H1 (cell line): ENCODE data around the gene TM4SF18. TPM values are rescaled to one million over a fixed set of nuclear protein-coding genes. Genes with fewer than 3 reads are reported as not detected.

Experiments
- CTCF ChIA-PET: fragments of 300-600 bp; sonication (Branson Sonifier 250); formaldehyde crosslinking; loops from one replicate; lab custom pipeline; 2021; ENCODE audit not compliant: partially characterized antibody; lab: Charles Lee
- POLR2A ChIA-PET: fragments of 300-600 bp; sonication (Branson Sonifier 250); formaldehyde crosslinking; loops from one replicate; lab custom pipeline; 2021; ENCODE audit warnings: inconsistent platforms; ENCODE audit not compliant: partially characterized antibody; lab: Charles Lee
- DNase-seq, 2 experiments: peaks; one replicate each; pipeline versions ENCODE4 v3.0.0 to v3.0.0-alpha.2; 2010 to 2022; ENCODE audit warnings: low spot score in 2 of 2, low read depth in 1 of 2, mixed read lengths in 1 of 2
- FAIRE-seq: peaks from 2 replicates; lab custom pipeline; 2011; peaks lifted over from hg19 to GRCh38; lab: Jason Lieb, UNC
- H2AFZ ChIP-seq: 2 replicates; pipeline ENCODE4 v1.8.1; 2012; ENCODE audit warnings: low read length, inconsistent platforms
- H2AK5ac ChIP-seq: 2 replicates; pipeline ENCODE4 v1.6.1; 2013; ENCODE audit warnings: low read depth, low read length
- H2BK120ac ChIP-seq: replicated peaks from 2 replicates; pipeline ENCODE3; 2013; ENCODE audit warnings: low read depth, low read length, inconsistent platforms
- H2BK12ac ChIP-seq: 2 replicates; pipeline ENCODE4 v1.6.1; 2013; ENCODE audit warnings: low read depth, low read length
- H2BK15ac ChIP-seq: 2 replicates; pipeline ENCODE4 v1.6.1; 2013; ENCODE audit warnings: low read length
- H2BK20ac ChIP-seq: 2 replicates; pipeline ENCODE4 v1.6.1; 2013; ENCODE audit warnings: low read length
- H2BK5ac ChIP-seq: 2 replicates; pipeline ENCODE4 v1.6.1; 2013; ENCODE audit warnings: low read depth, low read length
- H3K14ac ChIP-seq: 2 replicates; pipeline ENCODE4 v1.6.1; 2013; ENCODE audit warnings: inconsistent platforms; ENCODE audit not compliant: insufficient read length
- H3K18ac ChIP-seq: 2 replicates; pipeline ENCODE4 v1.6.1; 2013; ENCODE audit warnings: low read length; ENCODE audit errors: extremely low read depth
- H3K23ac ChIP-seq: 2 replicates; pipeline ENCODE4 v1.6.1; 2013; ENCODE audit warnings: inconsistent platforms; ENCODE audit not compliant: insufficient read length
- H3K23me2 ChIP-seq: 2 replicates; pipeline ENCODE4 v1.6.1; 2013; ENCODE audit warnings: low read depth, low read length
- H3K27ac ChIP-seq: 2 replicates; pipeline ENCODE4 v1.6.1; 2011; ENCODE audit warnings: low read depth, low read length, inconsistent platforms
- H3K27me3 ChIP-seq, 4 experiments: replicated peaks in 1 of 4; 1 replicate in 1 of 4; 2 replicates in 3 of 4; pipeline versions ENCODE4 v1.6.1 to v1.8.1; 2011 to 2013; ENCODE audit warnings: low read length in 3 of 4, mild to moderate bottlenecking in 3 of 4, inconsistent platforms in 2 of 4, mixed read lengths in 2 of 4, moderate library complexity in 1 of 4; ENCODE audit not compliant: control insufficient read depth in 3 of 4, insufficient read depth in 3 of 4; ENCODE audit errors: extremely low read depth in 1 of 4
- H3K36me3 ChIP-seq, 4 experiments: 2 replicates each; pipeline versions ENCODE4 v1.6.1 to v1.8.1; 2011 to 2013; ENCODE audit warnings: mild to moderate bottlenecking in 4 of 4, low read length in 3 of 4, moderate library complexity in 2 of 4, control low read depth in 1 of 4, inconsistent platforms in 1 of 4; ENCODE audit not compliant: insufficient read depth in 4 of 4, control insufficient read depth in 2 of 4
- H3K4ac ChIP-seq: replicated peaks from 2 replicates; pipeline ENCODE3; 2013; ENCODE audit warnings: low read length, low read depth, mixed read lengths, inconsistent platforms; ENCODE audit not compliant: insufficient read length
- H3K4me1 ChIP-seq, 4 experiments: replicated peaks in 1 of 4; 1 replicate in 1 of 4; 2 replicates in 3 of 4; pipeline versions ENCODE4 v1.6.1 to v1.8.1; 2011 to 2013; ENCODE audit warnings: low read length in 3 of 4, inconsistent platforms in 2 of 4, mixed read lengths in 1 of 4; ENCODE audit not compliant: insufficient read depth in 4 of 4, control insufficient read depth in 3 of 4
- H3K4me2 ChIP-seq, 2 experiments: 2 replicates each; pipeline versions ENCODE4 v1.6.1 to v1.8.1; 2011 to 2013; ENCODE audit warnings: low read depth in 2 of 2, low read length in 2 of 2, control low read depth in 1 of 2, inconsistent platforms in 1 of 2, mild to moderate bottlenecking in 1 of 2; ENCODE audit not compliant: insufficient read depth in 1 of 2
- H3K4me3 ChIP-seq, 4 experiments: fragments of 200-600, 300-600 bp in 1 of 4; sonication (generic), shearing (Covaris generic), sonication (Bioruptor Twin) in 1 of 4; 2 replicates each; pipeline versions ENCODE4 v1.5.1 to v1.8.1; 2011 to 2016; ENCODE audit warnings: low read length in 4 of 4, low read depth in 3 of 4, control low read depth in 2 of 4, inconsistent platforms in 2 of 4, mild to moderate bottlenecking in 2 of 4, mixed read lengths in 1 of 4, moderate library complexity in 1 of 4; ENCODE audit not compliant: insufficient read depth in 2 of 4; ENCODE audit errors: extremely low read depth in 1 of 4
- H3K56ac ChIP-seq: replicated peaks from 2 replicates; pipeline ENCODE3; 2013; ENCODE audit warnings: low read depth, mild to moderate bottlenecking, mixed read lengths, low read length, inconsistent platforms; ENCODE audit not compliant: insufficient read length
- H3K79me1 ChIP-seq: 2 replicates; pipeline ENCODE4 v1.6.1; 2013; ENCODE audit warnings: low read depth, low read length, control low read depth
- H3K79me2 ChIP-seq, 2 experiments: 2 replicates each; pipeline versions ENCODE4 v1.6.1 to v1.8.1; 2012 to 2013; ENCODE audit warnings: low read length in 2 of 2, mild to moderate bottlenecking in 2 of 2, inconsistent platforms in 1 of 2; ENCODE audit not compliant: insufficient read depth in 2 of 2, control insufficient read depth in 1 of 2
- H3K9ac ChIP-seq, 4 experiments: replicated peaks in 1 of 4; 1 replicate in 1 of 4; 2 replicates in 3 of 4; pipeline versions ENCODE4 v1.6.1 to v1.8.1; 2011 to 2013; ENCODE audit warnings: low read depth in 3 of 4, low read length in 3 of 4, control low read depth in 2 of 4, mild to moderate bottlenecking in 2 of 4, moderate library complexity in 2 of 4, inconsistent platforms in 1 of 4; ENCODE audit errors: extremely low read depth in 1 of 4
- H3K9me3 ChIP-seq, 2 experiments: 2 replicates each; pipeline versions ENCODE4 v1.6.1 to v1.8.1; 2012 to 2013; ENCODE audit warnings: mild to moderate bottlenecking in 2 of 2, moderate library complexity in 2 of 2, control low read depth in 1 of 2, inconsistent platforms in 1 of 2, low read depth in 1 of 2, low read length in 1 of 2, mixed read lengths in 1 of 2; ENCODE audit not compliant: insufficient read depth in 2 of 2
- H4K20me1 ChIP-seq, 2 experiments: replicated peaks in 1 of 2; 2 replicates each; pipeline versions ENCODE3 to v1.8.1; 2011 to 2013; ENCODE audit warnings: inconsistent platforms in 2 of 2, low read length in 2 of 2, mild to moderate bottlenecking in 1 of 2; ENCODE audit not compliant: insufficient read depth in 2 of 2, control insufficient read depth in 1 of 2
- H4K5ac ChIP-seq: 2 replicates; pipeline ENCODE4 v1.6.1; 2013; ENCODE audit warnings: low read length, low read depth, mixed read lengths, inconsistent platforms; ENCODE audit not compliant: insufficient read length
- H4K8ac ChIP-seq: 2 replicates; pipeline ENCODE4 v1.8.0; 2013; ENCODE audit warnings: mild to moderate bottlenecking, moderate library complexity, low read length, inconsistent platforms; ENCODE audit not compliant: insufficient read depth; ENCODE audit errors: extremely low read depth
- H4K91ac ChIP-seq: replicated peaks from 2 replicates; pipeline ENCODE3; 2013; ENCODE audit warnings: low read length, mixed read lengths, inconsistent platforms; ENCODE audit not compliant: insufficient read length
- JUND ChIP-seq: IDR thresholded peaks from 2 replicates; pipeline ENCODE4 v1.6.1; 2011; ENCODE audit warnings: mild to moderate bottlenecking, improper control_type of control experiment, low read length
- RAD21 ChIP-seq, 2 experiments: IDR thresholded peaks in 1 of 2; conservative IDR thresholded peaks in 1 of 2; 2 replicates each; pipeline ENCODE4 v1.6.1; 2011; ENCODE audit warnings: low read depth in 2 of 2, low read length in 2 of 2, improper control_type of control experiment in 1 of 2, inconsistent platforms in 1 of 2, mild to moderate bottlenecking in 1 of 2, moderate library complexity in 1 of 2
- RFX5 ChIP-seq: IDR thresholded peaks from 2 replicates; pipeline ENCODE4 v1.6.1; 2011; ENCODE audit warnings: low read depth, low read length, improper control_type of control experiment, borderline replicate concordance
- SIN3A ChIP-seq, 2 experiments: IDR thresholded peaks in 1 of 2; conservative IDR thresholded peaks in 1 of 2; 2 replicates each; pipeline ENCODE4 v1.6.1; 2011 to 2012; ENCODE audit warnings: low read length in 2 of 2, improper control_type of control experiment in 1 of 2, low read depth in 1 of 2, mild to moderate bottlenecking in 1 of 2
- SP2 ChIP-seq: IDR thresholded peaks from 2 replicates; pipeline ENCODE4 v1.6.1; 2012; ENCODE audit warnings: mild to moderate bottlenecking, low read length, inconsistent platforms
- WGBS, 2 experiments: shearing (Covaris generic) in 1 of 2; methylation state at CpG; one replicate each; pipeline versions ENCODE4 v1.1.6 to v1.1.7; 2013 to 2015; ENCODE audit warnings: low lambda C conversion rate in 2 of 2, mixed read lengths in 2 of 2, inconsistent platforms in 1 of 2, low coverage in 1 of 2, missing lambda C conversion rate in 1 of 2; ENCODE audit not compliant: insufficient replicate concordance in 2 of 2, insufficient coverage in 1 of 2, insufficient read length in 1 of 2; ENCODE audit errors: extremely low coverage in 1 of 2, missing lambda C conversion rate in 1 of 2; 5-methylcytosine and 5-hydroxymethylcytosine counted together
- polyA plus RNA-seq, 7 experiments: library from polyadenylated mRNA; depleted of rRNA in 3 of 7; stranded (reverse) in 5 of 7; unstranded in 2 of 7; fragments of >200 nt in 5 of 7; fragments of 200-250 nt in 2 of 7; gene quantifications; 1 replicate in 5 of 7; 2 replicates in 1 of 7; 4 replicates in 1 of 7; pipeline versions ENCODE4 v1.2.1 to v1.2.3, GENCODE V29; 2011 to 2013; ENCODE audit warnings: missing spikeins in 2 of 7, mixed read lengths in 2 of 7
- total RNA-seq: library from RNA; stranded (reverse); fragmentation: NEBNext Ultra II Directional; extraction: Animal tissue kit (Norgen Biotek cat#: 25700); gene quantifications from 2 replicates; pipeline ENCODE4 v1.2.1, GENCODE V29; 2021

TM4SF18 gene
- total and polyA plus RNA-seq, 2 of the 8 experiments (the other 6 are each of a cell fraction or from before 2014, with no cell fraction given) = 2.9 to 13.6 TPM

DNA sequence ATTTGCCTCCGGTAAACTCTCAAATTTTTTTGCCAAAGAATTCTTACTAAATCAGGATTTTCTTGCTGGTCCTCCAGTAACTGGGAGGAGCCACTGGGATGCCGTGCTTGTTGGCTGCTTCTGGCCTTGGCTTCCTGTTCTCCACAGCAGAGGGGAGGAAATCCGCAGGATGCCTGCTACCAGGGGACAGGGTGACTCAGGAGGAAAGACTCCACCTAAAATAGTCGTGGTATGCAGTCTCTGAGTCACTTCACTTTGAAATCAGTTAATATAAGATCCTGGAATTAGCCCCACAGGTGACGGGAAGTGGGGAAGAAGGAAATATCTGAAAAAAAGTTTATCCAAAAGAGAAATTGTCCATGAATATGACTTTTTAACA, 6.5 kb upstream of the TM4SF18 start:
- POLR2A ChIA-PET = no interaction called here
- Histone ChIP-seq H3K79me1 (no peaks in the 10 kb centered on the region), H2BK20ac (no peak overlapping the region), H3K9me3 (no peaks in the 10 kb centered on the region), H3K27me3 (no peaks in the 10 kb centered on the region), H2AK5ac (no peak overlapping the region), H2AFZ (no peak overlapping the region), H4K91ac (no peak overlapping the region), H3K79me2 (no peaks in the 10 kb centered on the region), H4K8ac (no peak overlapping the region), H3K4ac (no peak overlapping the region), H2BK120ac (no peak overlapping the region), H3K23me2 (no peaks in the 10 kb centered on the region), H3K14ac (no peak overlapping the region), H2BK5ac (no peak overlapping the region), H3K56ac (no peak overlapping the region), H4K20me1 (no peaks in the 10 kb centered on the region), H3K27ac (no peak overlapping the region), H3K4me2 (no peak overlapping the region), H3K4me3 (no peak overlapping the region), H3K4me1 (peaks cover 0 to 3% (median 2%) of the 10 kb centered on the region in 4 experiments; a peak in 4 of 7 replicates), H2BK12ac (no peak overlapping the region), H3K9ac (no peak overlapping the region), H3K36me3 (no peaks in the 10 kb centered on the region), H4K5ac (no peak overlapping the region), H2BK15ac (no peak overlapping the region), H3K18ac (no peak overlapping the region), H3K23ac (no peak overlapping the region)
- TF ChIP-seq SIN3A (conservative IDR thresholded peaks at IDR 0.05 in 1 of 2, IDR thresholded peaks at IDR 0.05 in 1 of 2; ENCODE audit: low read depth in 1 of 2, low read length in 2 of 2) = no peak
- TF ChIP-seq JUND = peak; percentile 80; the same call in 1 of the 2 replicates
- TF ChIP-seq RAD21 (IDR thresholded peaks at IDR 0.05 in 1 of 2, conservative IDR thresholded peaks at IDR 0.05 in 1 of 2; ENCODE audit: low read depth in 2 of 2, low read length in 2 of 2) = no peak
- TF ChIP-seq SP2 = no peak
- TF ChIP-seq RFX5 = no peak
- WGBS, 2 experiments = 60% methylated on average over 5 of the region's 5 CpGs; no CpG with 5 or more reads in 1 of the 2 experiments
- CTCF ChIA-PET = interaction anchor here (2.6 kb wide), 1 partner anchor 386 kb away, joined by 13 read pairs; no protein-coding TSS in a partner anchor
- FAIRE-seq (peak; percentile 13), DNase-seq (peak in 1 of 2 experiments; percentile 58)
